ENCODE measurements around the gene NADK.
"Not testable (repeated sequence)": the region's sequence is repeated elsewhere in the genome, so short reads cannot be mapped to it uniquely, and the experiment has no call there.

Gene NADK

DNA sequence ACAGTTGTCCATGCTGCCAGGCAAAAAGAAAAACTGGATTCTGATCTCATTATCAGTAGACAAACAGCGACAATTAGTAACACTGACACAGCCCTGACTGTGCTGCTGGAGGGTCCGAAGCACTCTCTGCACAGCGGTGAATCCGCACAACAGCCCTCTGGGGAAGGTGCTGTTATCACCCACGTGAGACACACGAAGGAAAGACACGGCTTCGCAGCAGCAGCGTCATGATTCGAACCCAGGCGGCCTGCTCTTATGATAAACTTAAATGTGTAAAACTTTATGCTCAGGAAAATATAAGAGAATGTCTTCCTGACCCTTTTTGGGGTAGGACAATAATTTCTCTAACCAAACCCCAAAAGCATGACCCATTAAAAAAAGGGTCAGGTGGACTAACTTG is 35.7 kb downstream of the NADK start:
- not testable (repeated sequence) for DNase-seq

GRCh38 chr1:1741013-1741412 is 37.3 kb downstream of the NADK start:
- not testable (repeated sequence) for DNase-seq

- not testable (repeated sequence) for DNase-seq
Measured at GRCh38 chr1:1738799-1739337, 39.4 kb downstream of the NADK start.

DNA sequence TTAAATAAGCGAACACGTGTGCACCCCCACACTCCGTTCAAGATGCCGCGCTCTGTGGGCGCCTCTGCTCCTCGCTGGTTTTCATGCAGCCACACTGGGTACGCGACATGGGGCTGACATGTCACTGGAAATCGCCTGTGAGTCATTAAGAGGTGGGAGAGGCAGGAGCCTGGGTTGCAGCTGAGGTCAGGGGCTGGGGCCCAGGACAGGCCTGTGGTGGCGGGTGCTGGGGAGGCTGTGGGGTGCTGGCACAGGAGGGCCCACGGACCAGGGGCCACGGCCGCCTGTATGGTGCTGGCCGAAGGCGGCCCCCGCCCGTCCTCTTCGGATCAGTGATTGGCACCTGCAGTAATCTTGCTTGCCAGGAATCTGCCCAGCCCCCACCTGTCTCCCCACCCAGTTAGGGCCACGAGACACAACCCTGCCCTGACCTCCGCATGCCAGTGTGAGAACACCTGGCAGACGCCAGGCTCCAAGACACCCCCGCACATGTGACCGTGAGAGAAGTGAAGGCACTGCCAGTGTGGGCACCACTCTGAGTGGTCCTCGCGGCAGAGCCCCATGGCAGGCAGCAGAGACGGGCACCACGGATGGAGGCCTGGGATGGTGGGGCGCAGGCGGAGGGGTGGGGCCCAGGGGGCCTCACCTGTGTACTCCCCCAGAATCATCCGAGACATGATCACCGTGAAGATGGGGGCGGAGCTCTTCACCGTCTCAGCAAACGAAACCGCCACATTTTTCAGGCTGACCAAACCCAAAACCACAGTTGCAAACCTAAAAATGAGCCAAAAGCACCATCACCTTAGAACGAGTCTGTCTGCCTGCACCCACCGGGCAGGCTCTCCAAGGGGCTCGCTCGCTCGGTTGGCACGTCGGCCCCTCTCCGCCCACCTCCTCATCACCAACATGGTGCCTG is 40.3 kb downstream of the NADK start:
- not testable (repeated sequence) for DNase-seq

GRCh38 chr1:1732381-1732780 is 45.9 kb downstream of the NADK start:
- DNase-seq: no peak

DNA sequence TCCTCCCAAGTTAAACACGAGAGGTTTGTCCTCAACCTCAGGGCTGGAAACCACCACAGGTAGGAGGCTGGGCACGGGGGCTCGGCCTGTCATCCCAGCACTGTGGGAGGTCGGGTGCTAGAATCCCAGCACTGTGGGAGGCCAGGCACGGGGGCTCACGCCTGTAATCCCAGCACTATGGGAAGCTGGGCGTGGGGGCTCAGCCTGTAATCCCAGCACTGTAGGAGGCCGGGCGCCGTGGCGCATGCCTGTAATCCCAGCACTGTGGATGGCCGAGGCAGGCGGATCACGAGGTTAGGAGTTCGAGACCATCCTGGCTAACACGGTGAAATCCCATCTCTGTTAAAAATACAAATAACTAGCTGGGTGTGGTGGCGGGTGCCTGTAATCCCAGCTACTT is 47.4 kb downstream of the NADK start:
- no peak for DNase-seq

DNA sequence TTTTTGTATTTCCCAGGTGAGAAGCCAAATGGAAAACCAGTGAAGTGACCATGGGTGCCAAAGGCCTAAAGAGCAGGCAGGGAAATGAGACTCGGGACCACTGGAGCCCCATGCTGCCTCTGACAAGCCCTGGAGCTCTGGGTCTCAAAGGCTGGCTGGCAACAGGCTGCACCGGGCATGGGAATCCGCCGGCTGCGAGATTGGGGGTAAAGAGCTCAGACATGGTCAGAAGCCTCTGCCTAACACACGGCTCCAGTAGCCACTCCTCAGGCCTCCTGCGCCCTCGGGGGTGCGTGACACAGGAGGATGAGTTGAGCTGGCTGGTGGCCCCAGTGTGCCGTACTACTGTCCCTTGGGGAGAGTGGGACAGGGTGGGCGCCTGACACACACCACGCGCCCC is 48.0 kb downstream of the NADK start:
- DNase-seq: not testable (repeated sequence)

GRCh38 chr1:1729116-1729816 is 49.0 kb downstream of the NADK start:
- DNase-seq: not testable (repeated sequence)

GRCh38 chr1:1728308-1729005 is 49.8 kb downstream of the NADK start:
- DNase-seq: not testable (repeated sequence)

DNA sequence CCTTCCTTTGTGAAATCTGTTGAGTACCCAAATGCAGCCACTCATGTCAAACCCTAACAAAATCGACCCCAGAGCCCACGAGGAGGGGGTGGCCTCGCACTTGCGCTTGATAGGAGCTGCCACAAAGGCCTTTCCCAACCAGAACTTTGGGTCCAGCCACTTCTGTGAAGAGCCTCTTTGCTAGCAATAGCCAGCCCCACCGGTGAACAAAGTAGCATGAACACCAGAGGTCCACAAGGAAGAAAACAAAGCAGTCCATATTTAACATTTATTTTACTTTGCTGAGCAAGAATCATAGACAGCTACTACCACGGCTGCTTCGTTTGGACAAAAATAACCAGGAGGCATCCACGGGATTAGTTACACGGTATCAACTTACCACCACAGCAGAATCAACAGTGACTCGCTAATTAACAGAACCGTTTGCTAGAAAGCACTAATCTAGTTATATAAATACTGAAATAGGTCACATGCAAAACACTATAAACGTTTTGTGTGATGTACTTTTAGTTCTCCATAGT is 51.1 kb downstream of the NADK start:
- not testable (repeated sequence) for DNase-seq

DNA sequence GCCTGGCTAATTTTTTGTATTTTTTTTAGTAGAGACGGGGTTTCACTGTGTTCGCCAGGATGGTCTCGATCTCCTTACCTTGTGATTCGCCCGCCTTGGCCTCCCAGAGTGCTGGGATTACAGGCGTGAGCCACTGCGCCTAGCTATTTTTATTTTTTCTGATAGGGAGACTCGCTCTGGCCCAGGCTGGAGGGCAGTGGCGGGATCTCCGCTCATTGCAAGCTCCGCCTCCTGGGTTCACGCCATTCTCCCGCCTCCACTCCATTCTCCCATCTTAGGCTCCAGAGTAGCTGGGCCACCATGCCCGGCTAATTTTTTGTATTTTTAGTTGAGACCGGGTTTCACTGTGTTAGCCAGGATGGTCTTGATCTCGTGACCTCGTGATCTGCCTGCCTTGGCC is 52.2 kb downstream of the NADK start:
- DNase-seq: not testable (repeated sequence)

DNA sequence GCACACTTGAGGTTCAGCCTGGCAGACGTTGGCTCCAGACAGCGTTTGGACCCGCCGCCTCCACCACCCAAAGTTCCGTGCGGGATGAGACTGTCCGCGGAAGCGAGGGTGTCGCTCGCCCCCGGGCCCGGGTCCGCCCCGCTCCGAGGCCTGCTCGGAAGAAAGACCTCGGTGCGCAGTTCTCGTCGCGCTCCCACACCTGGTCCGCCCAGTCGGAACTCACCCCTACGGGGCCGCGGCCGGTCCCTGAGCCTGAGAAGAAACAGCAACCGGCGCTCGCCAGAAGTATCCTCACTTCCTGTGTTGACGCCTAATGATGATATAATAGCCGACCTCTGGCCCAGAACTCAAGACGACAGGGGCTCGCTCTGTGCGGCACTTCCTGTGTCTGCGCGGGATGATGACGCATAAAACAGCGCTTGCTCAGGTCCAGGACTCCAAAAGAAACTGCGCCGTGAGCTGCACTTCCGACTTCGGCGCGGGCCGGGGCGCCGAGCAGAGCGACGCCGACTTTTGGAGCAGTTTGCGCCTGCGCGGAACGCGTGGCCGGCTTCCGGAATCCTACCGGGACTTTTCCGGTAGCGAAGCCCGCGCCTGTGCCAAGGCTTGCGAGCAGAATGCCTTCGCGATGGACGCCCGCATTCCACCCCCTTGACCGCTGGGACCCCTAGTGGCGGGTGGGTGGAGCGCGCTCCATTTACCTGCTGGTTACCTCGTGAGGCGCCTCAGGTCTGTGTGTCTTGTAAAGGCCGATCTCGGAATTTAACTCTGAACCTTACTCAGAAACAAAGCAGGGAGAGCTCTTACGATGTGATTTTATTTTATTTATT is 54.0 kb downstream of the NADK start, which contains the start of gene CDK11A:
CDK11A (minus strand) TSS at position 323 of the 830 bp plus-strand sequence. CDS start 1,539 bp downstream, outside the sequence.
- DNase-seq: peak; percentile 99

DNA sequence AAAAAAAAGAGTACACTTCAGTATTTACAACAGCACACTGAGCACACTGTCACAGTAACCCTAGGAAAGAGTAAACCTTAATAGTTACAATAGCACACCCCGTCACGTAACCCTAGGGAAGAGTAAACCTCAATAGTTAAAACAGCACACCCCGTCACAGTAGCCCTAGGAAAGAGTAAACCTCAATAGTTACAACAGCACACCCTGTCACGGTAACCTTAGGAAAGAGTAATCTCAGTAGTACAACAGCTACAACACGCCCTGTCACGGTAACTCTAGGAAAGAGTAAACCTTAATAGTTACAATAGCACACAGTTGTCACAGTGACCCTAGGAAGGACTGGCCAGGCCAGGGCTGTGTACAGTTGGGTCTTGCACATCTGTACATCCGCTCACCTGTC is 57.1 kb downstream of the NADK start:
- no peak for DNase-seq

DNA sequence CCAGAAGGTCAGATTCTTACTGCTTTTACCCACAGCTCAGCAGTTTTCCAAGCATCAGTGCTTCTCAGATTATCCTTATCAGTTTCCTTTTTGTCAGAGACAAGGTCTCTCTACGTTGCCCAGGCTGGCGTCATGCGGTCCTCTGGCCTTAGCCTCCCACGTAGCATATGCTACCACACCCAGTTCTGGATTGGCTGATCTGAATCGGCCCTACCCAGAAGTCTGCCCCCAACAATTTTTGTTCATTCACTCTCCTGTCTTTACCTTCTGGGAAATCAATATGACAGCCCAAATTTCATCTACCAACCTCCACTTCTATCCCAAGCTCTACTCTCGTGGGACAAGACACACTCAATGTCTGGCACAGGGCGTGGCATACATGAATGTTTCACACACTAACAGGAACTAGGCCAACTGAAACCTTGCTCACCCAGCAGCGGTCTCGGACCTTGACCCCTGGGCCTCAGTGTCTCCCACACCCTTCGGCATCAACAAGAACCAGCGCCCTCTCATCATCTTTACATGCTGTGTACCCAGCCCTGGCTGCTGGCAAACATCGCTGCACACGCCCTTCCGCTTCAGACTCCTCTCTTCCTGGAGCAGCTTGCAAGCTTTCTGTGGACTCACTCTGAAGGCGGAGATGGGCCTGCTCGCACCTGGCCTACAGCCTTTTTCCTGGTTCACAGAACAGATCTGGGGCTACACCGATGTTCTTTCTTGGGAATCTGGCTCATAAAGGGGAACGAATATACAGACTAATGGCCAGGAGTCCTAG is 63.0 kb downstream of the NADK start:
- not testable (repeated sequence) for DNase-seq

DNA sequence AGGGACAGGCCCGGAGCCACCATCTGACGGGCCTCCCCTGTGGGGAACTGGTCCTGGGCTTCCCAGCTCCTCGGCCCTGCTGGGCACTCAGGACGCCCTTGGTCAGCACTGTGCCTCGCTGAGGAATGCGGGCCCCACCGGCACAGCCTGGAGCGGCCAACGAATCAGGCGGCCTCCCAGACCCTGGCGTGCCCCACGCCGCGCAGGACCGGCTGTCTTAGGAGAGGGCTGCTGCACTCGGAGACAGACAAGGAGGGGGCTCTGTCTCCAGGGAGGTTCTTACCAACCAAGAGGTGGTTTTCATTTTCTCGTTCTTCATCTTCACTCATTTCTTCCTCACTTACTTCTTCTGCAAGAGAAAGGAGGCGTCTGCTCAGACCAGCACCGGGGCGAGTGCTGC is 70.4 kb downstream of the NADK start:
- not testable (repeated sequence) for DNase-seq

DNA sequence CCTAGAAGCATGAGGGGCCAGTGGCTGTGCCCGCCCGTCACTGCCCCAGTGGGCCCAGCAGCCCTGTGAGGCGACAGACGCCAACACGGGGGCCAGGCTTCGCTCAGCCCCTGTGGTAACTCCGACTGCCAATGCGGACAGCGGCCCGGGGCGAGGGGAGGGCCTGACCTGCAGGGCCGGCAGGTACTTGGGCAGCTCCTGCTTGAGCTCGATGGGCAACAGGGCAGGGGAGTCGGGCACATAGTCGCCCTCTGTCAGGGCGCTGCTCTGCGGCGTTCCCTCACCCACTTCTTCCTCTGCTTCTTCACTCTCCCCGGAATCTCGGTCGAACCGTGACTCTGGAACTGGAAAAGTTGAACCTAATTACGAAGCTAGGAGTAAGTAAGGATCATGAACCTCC is 71.0 kb downstream of the NADK start:
- not testable (repeated sequence) for DNase-seq

GRCh38 chr1:1705623-1706022 is 72.6 kb downstream of the NADK start:
- not testable (repeated sequence) for DNase-seq

DNA sequence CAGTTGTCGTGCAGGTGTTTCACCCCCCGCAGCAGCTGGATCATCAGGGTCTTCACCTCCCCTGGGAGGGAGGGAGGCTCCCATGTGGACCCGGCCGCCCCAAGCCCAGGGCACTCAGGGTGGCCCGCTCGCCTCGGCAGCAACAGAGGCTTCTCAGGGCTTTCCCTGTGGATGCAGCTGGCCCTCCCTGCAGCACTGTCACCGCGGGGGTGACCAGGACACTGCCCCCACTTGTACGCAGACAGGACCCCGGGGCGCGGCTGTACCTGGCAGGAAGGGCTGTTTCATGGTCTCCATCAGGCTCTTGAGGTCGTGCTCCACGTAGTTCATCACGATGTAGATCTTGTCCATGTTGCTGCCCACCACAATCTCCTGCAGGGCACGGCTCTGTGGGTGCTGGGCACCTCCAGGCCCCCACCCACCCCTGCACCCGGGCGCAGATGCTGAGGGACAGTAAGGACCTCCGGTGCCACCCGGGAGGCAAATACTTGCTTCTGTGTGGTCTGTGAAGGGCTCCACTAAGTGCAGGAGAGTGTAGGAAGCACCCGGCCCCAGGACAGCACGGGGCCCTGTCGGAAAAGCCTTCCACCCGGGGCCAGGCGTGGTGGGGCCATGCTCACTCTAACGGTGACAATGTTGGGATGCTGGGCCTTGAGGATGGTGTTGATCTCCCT is 73.8 kb downstream of the NADK start:
- DNase-seq: not testable (repeated sequence)

GRCh38 chr1:1703796-1704195 is 74.5 kb downstream of the NADK start:
- no peak for DNase-seq

GRCh38 chr1:1702506-1702905 is 75.8 kb downstream of the NADK start:
- not testable (repeated sequence) for DNase-seq
